HT-29 (cell line): ENCODE results near the gene C16orf92. TPM values are rescaled to one million over a fixed set of nuclear protein-coding genes. Genes with fewer than 3 reads are reported as not detected.
"Not testable (repeated sequence)": the region's sequence is repeated elsewhere in the genome, so short reads cannot be mapped to it uniquely, and the experiment has no call there.

ENCODE experiments used
- DNase-seq: peaks from one replicate; pipeline ENCODE4 v3.0.0-alpha.2; 2015; ENCODE audit warnings: low spot score
- total RNA-seq: library from RNA; depleted of rRNA; stranded (reverse); fragments of >200 nt; shearing (Covaris generic); gene quantifications from 2 replicates; pipeline ENCODE4 v1.2.3, GENCODE V29; 2014

The C16orf92 gene
- total RNA-seq, 1 experiment from 2014 or later: not detected

DNA sequence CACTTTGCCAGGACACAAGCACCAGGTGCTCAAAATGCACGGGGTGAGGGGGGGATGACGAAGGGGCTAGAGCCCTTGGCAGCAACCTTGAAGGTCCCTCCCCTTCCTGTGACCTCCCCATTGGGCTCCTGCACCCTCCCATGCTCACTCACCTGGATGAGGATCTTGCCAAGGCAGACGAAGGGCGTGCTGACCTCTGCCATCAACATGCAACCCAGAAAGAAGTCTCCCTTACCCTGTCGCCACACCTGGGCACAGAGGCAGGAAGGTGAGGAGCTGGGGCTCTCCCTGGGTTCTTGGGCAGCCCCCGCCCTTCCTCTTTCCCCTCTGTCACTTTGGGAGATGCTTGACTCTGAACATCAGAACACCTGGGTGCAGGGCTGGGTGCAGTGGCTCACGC is 2.6 kb downstream of the C16orf92 start:
- no peak for DNase-seq

DNA sequence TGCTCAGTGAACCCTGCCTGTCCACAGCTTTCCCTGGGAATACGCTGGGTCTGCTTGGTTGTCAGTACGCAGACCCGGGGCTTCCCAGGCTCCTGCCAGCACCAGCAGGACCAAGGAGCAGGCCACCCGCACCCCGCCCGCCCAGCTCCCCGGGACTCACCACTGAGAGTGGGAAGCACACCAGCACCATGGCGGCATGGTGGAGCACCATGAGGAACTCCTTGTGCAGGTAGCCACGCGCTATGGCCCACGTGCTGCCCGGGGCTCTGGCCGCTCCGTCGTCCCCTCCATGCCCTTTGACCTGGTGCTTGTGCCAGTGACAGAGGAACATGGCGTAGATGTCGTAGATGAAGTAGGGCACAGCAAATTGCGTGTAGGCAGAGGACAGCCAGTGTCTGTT is 3.5 kb downstream of the C16orf92 start:
- DNase-seq: no peak

DNA sequence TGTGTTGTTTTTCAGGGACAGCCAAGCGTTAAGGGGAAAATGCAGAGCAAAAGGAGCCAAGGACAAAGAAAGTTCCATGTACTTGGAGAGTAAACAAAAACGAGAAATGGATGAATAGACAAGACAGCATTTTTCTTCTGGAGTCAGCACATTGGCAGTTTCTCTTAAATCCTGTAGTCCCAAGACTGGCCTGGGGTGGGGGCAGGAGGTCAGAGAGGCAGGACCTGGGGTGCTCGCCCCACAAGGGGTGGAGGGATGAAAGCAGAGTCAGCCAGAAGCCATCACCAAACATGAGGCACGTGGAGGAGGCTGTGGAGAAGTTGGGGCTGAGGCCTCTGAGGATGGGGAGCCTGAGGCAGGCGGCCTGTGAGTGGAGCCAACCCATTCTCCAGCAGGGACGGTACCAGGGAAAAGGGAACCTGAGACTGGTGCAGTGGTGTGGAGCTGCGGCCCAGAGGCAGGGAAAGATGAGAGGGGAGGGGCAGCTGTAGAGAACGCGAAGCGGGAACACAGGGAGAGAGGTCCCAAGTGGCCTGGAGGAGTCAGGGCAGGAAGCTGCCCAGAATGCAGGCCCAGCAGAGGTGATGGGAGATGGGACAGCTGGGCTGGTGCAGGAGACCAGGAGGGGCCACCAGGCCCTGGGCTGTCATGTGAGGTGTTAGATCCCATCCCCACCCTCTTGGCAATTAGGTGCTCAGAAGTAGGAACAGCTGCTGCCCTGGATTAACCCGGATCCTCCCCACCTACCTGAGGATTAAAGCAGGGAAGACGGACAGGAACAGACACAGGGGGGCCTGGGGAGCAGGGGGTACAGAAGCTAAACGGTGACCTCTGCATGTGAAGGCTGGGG is 4.8 kb downstream of the C16orf92 start:
- no peak for DNase-seq

DNA sequence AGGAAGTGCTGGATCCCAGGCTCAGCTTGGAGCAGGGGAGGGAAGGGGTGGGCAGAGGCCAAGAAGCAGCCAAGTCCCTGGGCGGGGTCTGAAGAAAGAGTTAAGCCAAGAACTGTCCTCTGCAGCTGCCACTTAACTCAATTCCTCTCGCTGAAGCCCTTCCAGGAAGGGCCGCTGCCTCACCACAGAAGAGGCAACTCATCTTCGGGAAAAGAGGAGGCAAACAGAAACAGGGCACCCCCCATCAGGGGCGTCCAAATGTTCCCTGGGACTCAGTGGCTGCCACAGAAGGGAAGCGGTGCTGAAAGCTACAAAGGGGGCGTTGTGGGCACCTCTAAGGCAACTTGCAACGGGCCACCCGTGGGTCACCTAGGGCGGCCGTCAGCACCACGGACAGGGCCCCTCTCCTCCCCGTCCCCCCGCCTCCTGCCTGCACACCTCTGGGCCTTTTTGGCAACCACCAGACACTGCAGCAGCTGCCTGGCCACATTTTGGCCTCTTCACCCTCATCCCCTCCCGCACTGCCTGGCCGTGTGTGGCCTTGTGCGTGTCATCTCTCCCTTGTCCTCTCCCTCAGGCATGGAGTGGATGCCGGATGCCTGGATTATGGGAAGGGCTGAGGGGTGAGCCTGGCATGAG is 5.6 kb downstream of the C16orf92 start:
- DNase-seq: no peak

DNA sequence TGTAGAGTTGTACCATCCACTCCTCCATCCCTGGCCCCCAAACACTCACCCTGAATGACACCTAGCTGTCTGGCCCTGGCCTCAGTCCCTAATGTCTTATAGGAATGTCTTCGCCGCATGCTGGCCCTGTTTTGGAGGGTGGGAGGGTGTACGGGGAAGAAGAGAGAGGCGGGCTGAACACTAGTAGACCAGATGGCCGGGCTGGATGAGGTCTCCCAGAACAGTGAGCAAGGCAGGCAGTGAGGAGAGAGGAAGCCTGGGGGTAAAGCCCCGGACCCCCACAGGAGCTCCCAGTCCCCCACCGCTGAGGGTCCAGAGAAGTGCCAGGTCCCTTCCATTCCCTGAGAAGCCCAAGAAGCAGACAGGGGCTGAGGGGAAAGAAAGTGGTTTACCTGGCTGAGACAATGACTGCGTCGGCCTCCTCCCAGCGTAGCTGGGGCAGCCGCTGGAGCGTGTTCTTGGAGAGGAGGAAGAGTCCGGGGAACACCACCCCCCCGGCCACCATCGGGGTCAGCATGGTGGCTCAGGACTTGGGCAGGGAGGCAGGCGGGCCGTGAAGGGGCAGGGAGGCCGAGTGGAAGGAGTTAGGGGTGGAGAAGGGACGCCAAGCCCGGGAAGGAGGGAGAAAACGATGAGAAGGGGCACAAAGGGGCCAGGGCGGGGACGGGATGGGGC is 7.2 kb downstream of the C16orf92 start:
- no peak for DNase-seq

DNA sequence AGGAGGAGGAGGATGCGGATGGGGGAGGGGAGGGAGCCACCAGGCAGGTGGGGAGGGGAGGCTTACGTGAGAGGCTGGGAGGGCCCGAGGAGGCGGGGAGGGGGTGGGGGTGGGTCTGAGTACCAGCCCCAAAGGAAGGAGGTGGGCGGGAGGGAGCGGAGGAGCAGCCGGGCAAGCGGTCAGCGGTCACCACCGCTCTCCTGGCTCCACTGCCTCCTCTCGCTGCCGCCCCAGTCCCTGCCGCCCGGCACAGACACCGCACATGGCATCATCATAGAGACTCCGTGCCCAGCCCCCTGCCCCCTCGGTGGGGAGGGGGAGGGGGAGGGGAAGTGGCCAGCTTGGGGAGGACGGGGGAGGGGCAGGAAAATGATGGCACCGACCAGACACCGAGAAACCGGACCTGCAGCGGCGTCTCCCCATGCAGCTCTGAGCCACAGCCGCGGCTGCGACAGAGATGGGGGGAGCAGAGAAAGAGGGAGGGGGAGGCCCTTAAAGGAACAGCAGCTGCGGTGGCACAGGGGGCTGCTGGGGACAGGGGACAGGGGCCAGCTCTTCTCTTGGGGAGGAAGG is 7.9 kb downstream of the C16orf92 start, which contains the start of gene TLCD3B:
TLCD3B (minus strand) TSS at position 431 of the 573 bp plus-strand sequence. CDS start 744 bp downstream, outside the sequence.
- DNase-seq: no peak

DNA sequence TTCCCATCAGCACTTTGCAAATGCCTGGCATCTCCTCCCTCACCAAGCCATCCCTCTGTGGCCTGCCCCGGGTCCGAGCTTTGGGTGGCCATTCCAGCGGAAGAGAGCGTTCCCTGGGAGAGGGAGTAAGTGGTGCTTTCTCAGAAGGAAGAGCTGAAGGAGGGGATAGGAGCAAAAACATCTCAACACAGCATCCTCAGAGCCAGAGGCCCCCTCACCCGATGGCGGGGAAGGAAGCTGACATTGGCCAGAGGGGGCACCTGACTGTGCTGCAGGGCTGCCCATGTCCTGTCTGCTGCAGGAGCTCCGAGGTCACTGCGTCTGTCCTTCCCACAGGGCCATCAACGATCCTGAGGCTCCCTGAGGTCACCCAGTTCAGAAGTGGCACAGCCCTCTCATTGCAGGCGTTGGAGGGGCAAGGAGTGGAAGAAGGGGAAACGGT is 8.5 kb downstream of the C16orf92 start:
- no peak for DNase-seq

DNA sequence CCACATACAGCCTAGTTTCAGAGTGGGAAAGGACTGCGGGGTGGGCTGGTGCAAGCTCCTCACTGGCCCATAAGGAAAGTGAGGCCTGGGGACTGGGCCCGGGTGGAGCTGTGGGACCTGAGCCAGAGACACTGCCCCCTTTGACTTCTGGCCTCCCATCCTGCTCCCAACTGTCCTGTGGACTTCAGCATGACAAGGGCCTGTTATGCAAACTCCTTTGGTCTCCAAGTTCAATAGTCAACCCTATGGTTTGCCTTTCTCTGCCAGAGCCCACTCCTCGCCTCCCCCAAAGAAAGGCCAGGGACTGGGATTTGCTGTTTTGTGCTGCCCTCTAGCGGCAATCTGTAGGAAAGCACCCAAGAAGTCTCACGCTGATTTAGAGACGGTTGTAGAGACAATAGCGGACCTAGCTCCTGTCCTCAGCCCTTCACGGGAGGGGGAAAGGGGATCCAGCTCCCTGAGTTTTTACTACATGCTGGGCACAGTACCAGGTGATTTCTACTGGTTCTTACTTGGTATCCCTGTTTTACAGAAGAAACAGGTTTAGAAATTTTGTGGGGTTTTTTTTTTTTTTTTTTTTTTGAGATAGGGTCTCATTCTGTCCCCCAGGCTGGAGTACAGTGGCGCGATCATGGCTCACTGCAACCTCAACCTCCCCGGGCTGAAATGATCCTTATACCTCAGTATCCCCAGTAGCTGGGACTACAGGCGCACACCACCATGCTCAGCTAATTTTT is 9.3 kb downstream of the C16orf92 start:
- peak; percentile 78 for DNase-seq

DNA sequence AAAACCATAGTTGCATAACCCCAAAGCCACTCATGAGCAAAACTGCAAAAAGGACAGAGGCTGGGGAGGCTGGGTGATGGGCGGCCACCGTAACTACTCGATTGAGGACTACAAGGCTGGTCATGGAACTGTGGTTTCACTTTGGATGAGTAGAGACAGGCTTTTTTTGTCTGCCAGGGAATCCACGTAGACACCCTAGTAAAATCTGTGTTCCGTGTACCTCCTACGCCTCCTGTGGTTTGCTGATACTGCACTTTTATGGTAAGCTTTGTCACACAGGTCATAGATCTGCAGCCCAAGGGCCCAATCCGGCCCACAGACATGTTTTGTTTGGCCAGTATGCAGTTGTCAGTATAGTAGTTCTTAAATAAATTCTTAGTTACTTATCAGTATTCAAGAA is 10.3 kb downstream of the C16orf92 start:
- no peak for DNase-seq

DNA sequence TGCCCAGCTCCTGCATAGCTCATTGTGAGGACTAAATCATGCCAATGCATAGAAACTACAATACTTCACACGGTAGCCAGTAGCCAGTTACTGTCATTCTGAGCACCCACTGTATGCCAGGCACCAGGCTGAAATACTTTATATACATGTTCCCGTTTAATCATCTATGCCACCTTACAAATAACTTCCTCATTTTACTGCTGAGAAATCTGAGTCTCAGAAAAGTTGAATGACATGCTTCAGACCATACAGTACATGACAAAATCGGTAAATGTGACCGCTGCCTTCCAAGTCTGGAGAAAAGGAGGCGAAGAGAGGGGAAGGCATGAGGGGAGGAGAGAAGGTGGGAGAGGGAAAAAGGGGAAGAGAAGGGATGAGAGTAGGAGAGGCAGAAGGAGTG is 17.2 kb downstream of the C16orf92 start:
- no peak for DNase-seq

DNA sequence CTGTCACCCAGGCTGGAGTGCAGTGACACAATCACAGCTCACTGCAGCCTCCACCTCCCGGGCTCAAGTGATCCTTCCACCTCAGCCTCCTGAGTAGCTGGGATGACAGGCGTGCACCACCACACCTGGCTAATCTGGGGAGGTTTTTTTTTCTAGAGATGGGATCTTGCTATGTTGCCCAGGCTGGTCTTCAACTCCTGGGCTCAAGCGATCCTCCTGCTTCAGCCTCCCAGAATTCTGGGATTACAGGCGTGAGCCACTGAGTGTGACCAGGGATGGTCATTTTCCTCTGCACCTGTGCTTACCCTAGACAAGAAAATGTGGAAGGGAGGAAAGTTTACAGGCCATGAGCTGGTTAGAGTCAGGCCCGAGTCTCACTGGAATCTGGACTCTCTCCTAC is 17.7 kb downstream of the C16orf92 start:
- not testable (repeated sequence) for DNase-seq

DNA sequence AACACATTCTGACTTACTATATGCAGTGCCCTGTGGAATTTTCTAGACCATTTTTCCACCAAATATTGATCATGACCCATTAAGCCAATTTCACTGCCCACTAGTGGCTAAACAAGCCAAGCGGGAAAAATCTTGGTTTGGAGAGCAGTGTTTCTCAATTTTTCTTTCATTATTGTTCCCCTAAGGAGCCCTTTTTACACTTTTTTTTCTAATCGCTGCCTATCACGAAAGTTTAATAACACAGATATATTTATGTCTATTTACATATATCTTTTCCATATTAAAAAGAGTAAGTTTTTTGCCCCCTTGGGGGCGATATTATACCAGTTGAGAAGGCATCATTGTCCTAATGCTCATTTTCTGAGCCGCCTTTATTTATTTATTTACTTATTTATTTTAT is 18.8 kb downstream of the C16orf92 start:
- DNase-seq: peak; percentile 62

DNA sequence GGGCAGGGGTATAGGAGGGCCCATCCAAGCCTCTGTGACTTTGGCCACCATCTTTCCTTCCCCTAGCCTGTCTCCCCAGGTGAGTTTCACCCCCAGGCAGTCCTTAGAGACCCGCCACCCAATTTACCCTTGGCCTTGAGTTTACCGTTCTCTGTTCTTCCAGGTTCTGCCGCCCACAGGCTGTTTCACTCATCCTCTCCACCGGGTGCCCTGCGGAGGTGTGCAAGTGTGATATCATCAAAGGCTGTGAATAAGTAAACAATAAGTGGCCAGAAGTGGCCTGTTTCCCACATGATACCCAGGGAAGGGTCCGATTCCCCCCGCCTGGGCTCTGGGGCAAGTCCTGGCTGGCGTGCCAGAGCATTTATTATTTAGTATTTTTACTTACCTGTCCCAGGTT is 23.2 kb downstream of the C16orf92 start:
- no peak for DNase-seq

DNA sequence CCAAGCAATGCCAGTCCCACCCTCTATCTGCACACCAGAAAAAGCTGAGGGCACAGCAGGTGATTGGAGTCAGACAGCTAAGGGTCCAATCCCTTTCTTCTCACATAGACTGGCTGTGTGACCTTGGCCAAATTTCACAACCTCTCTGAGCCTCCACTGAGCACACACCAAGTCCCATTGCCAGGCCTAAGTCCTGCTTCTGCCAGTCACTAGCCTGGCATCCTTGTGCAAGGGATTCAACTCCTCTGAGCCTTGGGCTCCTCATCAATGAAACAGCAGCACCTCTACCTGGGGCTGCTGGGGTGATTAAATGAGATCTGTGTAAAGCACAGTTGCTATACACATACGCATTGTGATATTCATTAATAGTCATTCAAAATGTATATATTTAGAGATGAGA is 23.6 kb downstream of the C16orf92 start:
- no peak for DNase-seq

DNA sequence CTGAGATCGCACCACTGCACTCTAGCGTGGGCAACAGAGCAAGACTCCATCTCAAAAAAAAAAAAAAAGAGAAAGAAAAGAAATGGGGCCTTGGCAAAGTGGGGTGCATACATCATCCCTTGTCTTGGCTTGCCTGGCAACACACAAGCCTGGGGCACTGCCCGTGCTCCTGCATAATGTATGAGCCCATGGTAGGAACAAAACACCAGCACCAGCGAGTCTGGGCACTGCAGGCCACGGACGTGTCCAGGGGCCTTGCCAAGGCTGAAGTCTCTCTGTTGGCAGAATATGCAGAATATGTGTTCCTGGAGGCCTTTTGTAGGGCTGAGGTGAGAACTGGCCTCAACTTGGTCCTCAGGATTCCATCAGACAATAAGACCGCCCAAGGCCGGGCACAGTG is 26.9 kb downstream of the C16orf92 start:
- DNase-seq: no peak

DNA sequence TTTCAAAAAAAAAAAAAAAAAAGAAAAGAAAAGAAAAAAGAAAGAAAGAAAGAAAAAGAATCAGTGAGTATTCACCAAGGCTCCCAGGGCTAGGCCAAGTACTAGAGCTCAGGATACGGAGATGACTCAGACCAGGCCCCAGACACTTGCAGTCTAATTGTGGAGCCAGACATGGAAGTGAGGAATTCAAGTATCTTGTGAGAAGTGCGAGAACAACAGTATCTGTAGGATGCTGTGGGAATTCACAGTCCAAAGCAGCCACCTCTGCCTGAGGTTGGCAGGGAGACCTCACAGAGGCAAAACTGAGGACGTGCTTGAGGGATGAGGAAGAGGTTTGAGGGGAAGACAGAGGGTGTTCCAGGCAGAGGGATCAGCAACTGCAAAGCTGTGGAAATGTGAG is 28.5 kb downstream of the C16orf92 start:
- DNase-seq: no peak

DNA sequence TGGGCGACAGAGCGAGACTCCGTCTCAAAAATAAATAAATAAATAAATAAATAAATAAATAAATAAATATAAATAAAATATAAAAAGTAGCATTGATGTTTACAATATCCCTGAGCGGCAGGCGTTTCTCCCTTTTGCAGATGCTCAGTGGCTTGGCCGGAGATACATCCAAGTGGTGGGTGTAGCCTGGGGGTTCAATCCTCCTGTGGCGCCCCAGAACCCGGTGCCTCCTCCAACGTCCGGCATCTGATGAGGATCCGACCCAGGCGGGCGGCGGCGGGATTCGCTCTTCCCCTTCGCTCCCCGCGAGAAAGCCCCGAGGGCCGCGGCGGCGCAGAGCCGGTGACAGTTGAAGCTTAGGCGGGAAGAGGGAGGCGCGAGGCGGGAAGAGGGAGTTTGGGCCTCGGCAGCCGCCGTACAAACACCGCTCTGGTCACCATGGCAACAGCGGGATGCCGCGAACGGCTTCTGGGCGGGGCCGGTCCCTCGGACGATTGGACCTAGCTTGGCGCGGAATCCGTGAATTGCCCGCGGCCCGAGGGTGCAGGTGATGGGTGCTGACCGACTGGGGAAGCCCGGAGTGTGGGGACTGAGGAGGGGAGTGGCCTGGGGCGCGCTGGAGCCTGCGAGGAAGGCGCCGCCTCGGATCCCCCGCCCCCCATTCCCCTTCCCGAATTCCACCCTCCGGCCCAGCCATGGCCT is 29.8 kb downstream of the C16orf92 start:
- peak; percentile 91 for DNase-seq

DNA sequence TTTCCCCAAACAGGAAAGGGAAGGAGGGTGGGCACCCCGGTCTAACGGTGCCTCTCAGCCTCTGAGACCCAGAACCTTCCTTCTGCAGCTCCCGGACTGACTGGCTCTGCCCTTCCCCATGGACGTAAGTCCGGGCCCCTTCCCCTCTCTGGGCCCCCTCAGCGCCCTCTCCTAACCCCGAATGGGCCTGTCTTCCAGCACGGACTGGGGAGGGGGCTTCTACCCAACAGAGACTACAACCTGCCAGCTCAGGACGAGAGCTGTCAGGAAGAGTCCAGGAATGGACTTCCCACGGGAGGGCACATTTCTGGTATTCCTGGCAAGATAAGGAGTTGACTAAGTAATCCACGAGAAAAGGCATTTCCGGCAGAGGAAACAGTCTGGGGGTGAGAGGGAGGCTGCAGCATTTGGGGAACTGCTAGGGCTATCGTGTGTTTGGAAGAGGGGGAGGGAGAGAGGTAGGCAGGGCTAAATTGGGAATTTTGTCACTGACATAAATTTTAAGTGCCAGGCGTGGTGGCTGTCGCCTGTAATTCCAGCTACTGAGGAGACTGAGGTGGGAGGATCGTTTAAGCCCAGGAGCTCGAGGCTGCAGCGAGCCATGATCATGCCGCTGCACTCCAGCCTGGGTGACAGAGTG is 30.5 kb downstream of the C16orf92 start:
- DNase-seq: peak; percentile 35

DNA sequence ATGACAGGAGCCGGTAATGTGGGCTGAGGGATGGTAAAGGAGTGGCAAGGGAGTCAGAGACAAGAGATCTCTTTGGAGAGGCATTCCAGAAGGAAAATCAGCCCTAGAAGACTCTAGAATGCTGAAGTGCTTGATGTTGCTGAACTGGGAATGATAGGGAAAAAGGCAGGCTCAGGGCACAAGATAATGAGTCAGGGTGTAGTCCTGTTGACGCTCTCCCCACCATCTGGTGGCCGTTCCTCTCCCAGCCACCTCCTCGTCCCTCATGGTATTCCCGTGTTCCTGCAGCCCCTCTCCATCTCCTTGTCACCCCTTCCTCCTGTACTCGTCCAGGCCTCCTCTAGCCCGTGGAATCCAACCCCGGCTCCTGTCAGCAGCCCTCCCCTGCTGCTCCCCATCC is 31.5 kb downstream of the C16orf92 start:
- no peak for DNase-seq

DNA sequence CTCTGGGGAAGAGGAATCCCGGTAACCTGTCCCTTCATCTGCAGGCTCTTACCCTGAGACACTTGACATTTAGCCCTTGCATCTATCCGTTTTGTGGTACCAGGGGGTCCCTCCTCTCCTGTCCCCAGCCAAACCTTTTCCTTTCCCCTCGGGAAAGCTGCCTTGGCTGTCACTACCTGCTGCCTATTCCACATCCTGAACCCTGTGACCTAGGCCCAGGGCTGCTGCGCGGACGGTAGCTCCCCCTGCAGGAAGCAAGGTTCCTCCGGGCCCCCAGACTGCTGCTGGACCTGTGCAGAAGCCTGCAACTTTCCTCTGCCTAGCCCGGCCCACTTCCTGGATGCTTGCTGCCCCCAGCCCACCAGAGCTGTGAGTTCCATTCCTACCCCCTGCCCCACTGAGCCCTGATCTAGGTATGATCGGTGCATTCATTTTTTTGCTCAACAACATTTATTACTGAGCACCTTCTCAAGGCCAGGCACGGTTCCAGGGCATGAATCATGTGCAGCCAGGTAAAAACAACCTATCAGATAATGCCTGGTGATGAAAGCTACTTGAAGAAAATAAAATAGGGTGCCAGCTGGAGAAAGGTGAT is 32.1 kb downstream of the C16orf92 start:
- peak; percentile 59 for DNase-seq
